ENCODE data around the gene DCPS. TPM values are rescaled to one million over a fixed set of nuclear protein-coding genes. Genes with fewer than 3 reads are reported as not detected.
"Not testable (repeated sequence)": the region's sequence is repeated elsewhere in the genome, so short reads cannot be mapped to it uniquely, and the experiment has no call there.

Gene DCPS
- polyA plus RNA-seq, 1 of the 3 experiments (the other 2 are of a cell fraction) = 48.1 TPM

DNA sequence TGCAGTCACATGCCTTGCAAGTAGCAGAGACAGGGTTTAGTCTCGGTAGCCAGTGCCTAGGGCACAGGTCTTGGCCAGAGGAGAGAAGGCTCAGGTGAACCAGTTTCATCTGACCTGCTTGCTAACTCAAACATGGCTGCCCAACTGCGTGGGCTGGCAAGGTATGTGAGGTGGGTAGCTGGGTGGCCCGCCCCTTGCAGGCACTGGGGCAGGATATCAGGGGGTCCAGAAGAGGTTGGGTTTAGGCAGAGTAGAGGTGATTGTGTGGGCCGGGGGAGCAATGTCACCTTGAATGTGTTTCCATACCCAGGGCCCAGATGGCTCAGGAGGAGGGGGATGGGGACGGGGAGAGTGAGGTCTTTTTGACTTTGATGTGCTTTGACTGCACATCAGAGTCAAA, 89.3 kb downstream of the DCPS start:
- CTCF ChIA-PET = interaction anchor here (0.9 to 3.1 kb wide), 4 partner anchors 9 to 323 kb away, joined by 3 to 11 read pairs (median 3); no protein-coding TSS in a partner anchor
- H3K27ac ChIP-seq (ENCODE audit: low read depth in 2 of 2, low read length in 1 of 2) = no peak overlapping the region
- no peak overlapping the region for H3K9ac ChIP-seq
- no peak overlapping the region for H3K4me3 ChIP-seq (ENCODE audit: low read depth in 2 of 2, low read length in 1 of 2)
- no peak for DNase-seq
- H3K9me2 ChIP-seq = no peaks in the 10 kb centered on the region
- POLR2A ChIA-PET = no interaction called here
- TF ChIP-seq MXI1 (IDR thresholded peaks at IDR 0.05; ENCODE audit: low read depth, low read length) (no peak), CHD2 (IDR thresholded peaks at IDR 0.05; ENCODE audit: low read length, partially characterized antibody) (no peak), YY1 (IDR thresholded peaks at IDR 0.05; ENCODE audit: low read depth) (no peak), FOSL2 (IDR thresholded peaks at IDR 0.05; ENCODE audit: borderline replicate concordance, low read depth) (no peak), RCOR1 (IDR thresholded peaks at IDR 0.05; ENCODE audit: low read length) (no peak), TEAD4 (IDR thresholded peaks at IDR 0.05; ENCODE audit: borderline replicate concordance, insufficient read depth) (no peak), EZH2phosphoT487 (IDR thresholded peaks at IDR 0.05; ENCODE audit: borderline replicate concordance, low read depth) (no peak), GABPA (IDR thresholded peaks at IDR 0.05; ENCODE audit: low read depth) (no peak), NFIC (IDR thresholded peaks at IDR 0.05; ENCODE audit: borderline replicate concordance) (no peak), MEF2A (IDR thresholded peaks at IDR 0.05; ENCODE audit: borderline replicate concordance, low read depth) (no peak), GATA2 (CRISPR knock-in tag; IDR thresholded peaks at IDR 0.05) (no peak)
- TF ChIP-seq, protein P1, sequence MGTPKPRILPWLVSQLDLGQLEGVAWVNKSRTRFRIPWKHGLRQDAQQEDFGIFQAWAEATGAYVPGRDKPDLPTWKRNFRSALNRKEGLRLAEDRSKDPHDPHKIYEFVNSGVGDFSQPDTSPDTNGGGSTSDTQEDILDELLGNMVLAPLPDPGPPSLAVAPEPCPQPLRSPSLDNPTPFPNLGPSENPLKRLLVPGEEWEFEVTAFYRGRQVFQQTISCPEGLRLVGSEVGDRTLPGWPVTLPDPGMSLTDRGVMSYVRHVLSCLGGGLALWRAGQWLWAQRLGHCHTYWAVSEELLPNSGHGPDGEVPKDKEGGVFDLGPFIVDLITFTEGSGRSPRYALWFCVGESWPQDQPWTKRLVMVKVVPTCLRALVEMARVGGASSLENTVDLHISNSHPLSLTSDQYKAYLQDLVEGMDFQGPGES (IDR thresholded peaks at IDR 0.05; ENCODE audit: low read depth, low read length) = no peak
- TF ChIP-seq, protein P2, sequence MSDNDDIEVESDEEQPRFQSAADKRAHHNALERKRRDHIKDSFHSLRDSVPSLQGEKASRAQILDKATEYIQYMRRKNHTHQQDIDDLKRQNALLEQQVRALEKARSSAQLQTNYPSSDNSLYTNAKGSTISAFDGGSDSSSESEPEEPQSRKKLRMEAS (IDR thresholded peaks at IDR 0.05; ENCODE audit: low read depth) = no peak
- TF ChIP-seq, protein P3, sequence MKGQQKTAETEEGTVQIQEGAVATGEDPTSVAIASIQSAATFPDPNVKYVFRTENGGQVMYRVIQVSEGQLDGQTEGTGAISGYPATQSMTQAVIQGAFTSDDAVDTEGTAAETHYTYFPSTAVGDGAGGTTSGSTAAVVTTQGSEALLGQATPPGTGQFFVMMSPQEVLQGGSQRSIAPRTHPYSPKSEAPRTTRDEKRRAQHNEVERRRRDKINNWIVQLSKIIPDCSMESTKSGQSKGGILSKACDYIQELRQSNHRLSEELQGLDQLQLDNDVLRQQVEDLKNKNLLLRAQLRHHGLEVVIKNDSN (IDR thresholded peaks at IDR 0.05; ENCODE audit: borderline replicate concordance, low read depth) = no peak
- no peaks in the 10 kb centered on the region for H3K27me3 ChIP-seq (ENCODE audit: insufficient read depth)
- no peaks in the 10 kb centered on the region for H4K20me1 ChIP-seq (ENCODE audit: insufficient read depth)
- 100% methylated on average over 4 of the region's 5 CpGs for WGBS (ENCODE audit: low lambda C conversion rate)
- H3K79me2 ChIP-seq (ENCODE audit: insufficient read depth) = peaks cover 27% of the 10 kb centered on the region; the same call in 1 of the 2 replicates
- no peaks in the 10 kb centered on the region for H3K9me3 ChIP-seq
- peaks cover 0 to 47% of the 10 kb centered on the region in 2 experiments; a peak in 1 of 4 replicates for H3K4me1 ChIP-seq (ENCODE audit: control insufficient read depth in 1 of 2, insufficient read depth in 2 of 2, low read depth in 1 of 2, low read length in 1 of 2)
- H2AFZ ChIP-seq (ENCODE audit: low read depth) = no peak overlapping the region
- H3K36me3 ChIP-seq (replicated peaks in 1 of 2; ENCODE audit: control insufficient read depth in 1 of 2, insufficient read depth in 2 of 2, low read length in 1 of 2) = no peaks in the 10 kb centered on the region
- no peaks in the 10 kb centered on the region for H3F3A ChIP-seq (replicated peaks; ENCODE audit: insufficient read depth)
- H3K4me2 ChIP-seq = no peak overlapping the region

DNA sequence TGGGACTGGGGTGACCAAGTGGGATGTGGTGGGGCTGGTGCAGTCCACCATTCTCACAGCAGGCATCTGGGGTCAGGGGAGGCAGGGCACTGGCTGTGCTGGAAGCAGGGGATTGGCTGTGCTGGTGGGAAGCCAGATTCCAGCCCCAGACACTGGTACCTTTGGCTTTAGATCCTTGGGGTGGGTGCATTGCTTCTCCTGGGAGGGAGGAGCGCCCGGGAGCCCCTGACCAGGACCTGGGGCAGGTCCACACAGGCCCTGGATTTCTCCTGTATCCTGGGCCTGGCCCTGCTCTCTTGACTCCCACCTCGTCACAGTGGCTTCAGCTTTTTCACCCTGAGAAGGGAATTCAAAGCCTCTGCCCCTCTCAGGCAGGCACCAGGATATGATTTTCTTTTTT, 90.2 kb downstream of the DCPS start:
- Histone ChIP-seq H3K27me3 (ENCODE audit: insufficient read depth) (no peaks in the 10 kb centered on the region), H3K4me2 (no peak overlapping the region), H3K9ac (no peak overlapping the region), H3K4me1 (ENCODE audit: control insufficient read depth in 1 of 2, insufficient read depth in 2 of 2, low read depth in 1 of 2, low read length in 1 of 2) (peaks cover 0 to 47% of the 10 kb centered on the region in 2 experiments; a peak in 1 of 4 replicates), H3K9me3 (no peaks in the 10 kb centered on the region), H3F3A (replicated peaks; ENCODE audit: insufficient read depth) (no peaks in the 10 kb centered on the region), H3K27ac (ENCODE audit: low read depth in 2 of 2, low read length in 1 of 2) (peak overlapping the region in 1 of 2 experiments; percentile 4; a peak in 1 of 4 replicates), H2AFZ (ENCODE audit: low read depth) (no peak overlapping the region), H3K9me2 (no peaks in the 10 kb centered on the region), H3K4me3 (ENCODE audit: low read depth in 2 of 2, low read length in 1 of 2) (no peak overlapping the region), H4K20me1 (ENCODE audit: insufficient read depth) (no peaks in the 10 kb centered on the region), H3K79me2 (ENCODE audit: insufficient read depth) (peaks cover 27% of the 10 kb centered on the region; the same call in 1 of the 2 replicates), H3K36me3 (replicated peaks in 1 of 2; ENCODE audit: control insufficient read depth in 1 of 2, insufficient read depth in 2 of 2, low read length in 1 of 2) (no peaks in the 10 kb centered on the region)
- POLR2A ChIA-PET = no interaction called here
- TF ChIP-seq SMC3 (IDR thresholded peaks at IDR 0.05; ENCODE audit: low read depth, low read length) = no peak
- TF ChIP-seq, protein P4, sequence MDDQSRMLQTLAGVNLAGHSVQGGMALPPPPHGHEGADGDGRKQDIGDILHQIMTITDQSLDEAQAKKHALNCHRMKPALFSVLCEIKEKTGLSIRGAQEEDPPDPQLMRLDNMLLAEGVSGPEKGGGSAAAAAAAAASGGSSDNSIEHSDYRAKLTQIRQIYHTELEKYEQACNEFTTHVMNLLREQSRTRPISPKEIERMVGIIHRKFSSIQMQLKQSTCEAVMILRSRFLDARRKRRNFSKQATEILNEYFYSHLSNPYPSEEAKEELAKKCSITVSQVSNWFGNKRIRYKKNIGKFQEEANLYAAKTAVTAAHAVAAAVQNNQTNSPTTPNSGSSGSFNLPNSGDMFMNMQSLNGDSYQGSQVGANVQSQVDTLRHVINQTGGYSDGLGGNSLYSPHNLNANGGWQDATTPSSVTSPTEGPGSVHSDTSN (IDR thresholded peaks at IDR 0.05) = no peak
- 100% methylated on average over 2 of the region's 3 CpGs for WGBS (ENCODE audit: low lambda C conversion rate)
- CTCF ChIA-PET = interaction anchor here (0.9 to 1.4 kb wide), 3 partner anchors 10 to 86 kb away, joined by 3 read pairs; no protein-coding TSS in a partner anchor
- no peak for DNase-seq

DNA sequence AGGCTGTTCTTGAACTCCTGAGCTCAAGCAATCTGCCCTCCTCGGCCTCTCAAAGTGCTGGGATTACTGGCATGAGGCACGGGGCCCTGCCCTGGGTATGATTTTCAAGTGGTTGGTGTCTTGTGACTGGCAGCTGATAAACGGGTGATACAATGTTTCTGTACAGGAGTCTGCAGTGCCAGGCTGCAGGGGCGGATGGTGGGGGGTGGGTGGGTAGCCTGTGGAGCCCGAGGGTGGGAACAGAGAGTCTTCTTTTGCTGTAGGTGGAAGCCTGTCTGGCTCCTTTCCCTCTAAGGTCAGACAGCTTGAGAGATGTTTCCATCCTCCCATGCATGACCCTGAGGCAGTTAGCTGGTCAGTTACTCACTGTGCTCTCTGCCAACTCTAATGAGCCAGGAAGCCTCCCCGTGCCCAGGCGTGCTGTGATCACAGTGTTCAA, 90.8 kb downstream of the DCPS start:
- POLR2A ChIA-PET; H2AFZ ChIP-seq (ENCODE audit: low read depth); H3K36me3 ChIP-seq (replicated peaks in 1 of 2; ENCODE audit: control insufficient read depth in 1 of 2, insufficient read depth in 2 of 2, low read length in 1 of 2); H3K27me3 ChIP-seq (ENCODE audit: insufficient read depth); H3K9me3 ChIP-seq; DNase-seq; H3F3A ChIP-seq (replicated peaks; ENCODE audit: insufficient read depth); H4K20me1 ChIP-seq (ENCODE audit: insufficient read depth); H3K4me2 ChIP-seq; H3K4me3 ChIP-seq (ENCODE audit: low read depth in 2 of 2, low read length in 1 of 2); H3K9ac ChIP-seq; H3K9me2 ChIP-seq: not testable (repeated sequence)
- H3K27ac ChIP-seq (ENCODE audit: low read depth in 2 of 2, low read length in 1 of 2) = peak overlapping the region in 1 of 2 experiments; percentile 4; a peak in 1 of 4 replicates
- CTCF ChIA-PET = interaction anchor here (1.2 to 1.4 kb wide), 2 partner anchors 84 to 87 kb away, joined by 3 read pairs; no protein-coding TSS in a partner anchor
- H3K79me2 ChIP-seq (ENCODE audit: insufficient read depth) = peaks cover 27% of the 10 kb centered on the region; the same call in 1 of the 2 replicates
- WGBS (ENCODE audit: low lambda C conversion rate) = 65% methylated on average over 5 of the region's 7 CpGs
- peaks cover 0 to 47% of the 10 kb centered on the region in 2 experiments; a peak in 1 of 4 replicates for H3K4me1 ChIP-seq (ENCODE audit: control insufficient read depth in 1 of 2, insufficient read depth in 2 of 2, low read depth in 1 of 2, low read length in 1 of 2)

All from SK-N-SH (cell line).